MM.1S (cell line): Measurements from ENCODE around the gene DCAF11.

Source experiments
- DNase-seq: peaks from one replicate; pipeline ENCODE4 v3.0.0-alpha.2; 2015
- H2AFZ ChIP-seq: fragments of 300-600 bp; sonication (generic); 2 replicates; pipeline ENCODE4 v1.6.0; 2016; ENCODE audit warnings: antibody characterized with exemption, low read length
- H3F3A ChIP-seq: fragments of 300-600 bp; sonication (generic); 2 replicates; pipeline ENCODE4 v1.6.1; 2016; ENCODE audit warnings: mild to moderate bottlenecking, antibody characterized with exemption, low read length, moderate library complexity, mixed read lengths; ENCODE audit not compliant: insufficient read depth
- H3K27ac ChIP-seq: fragments of 300-600 bp; sonication (generic); 2 replicates; pipeline ENCODE4 v1.5.1; 2016; ENCODE audit warnings: mild to moderate bottlenecking, low read length
- H3K27me3 ChIP-seq: fragments of 300-600 bp; sonication (generic); replicated peaks from 2 replicates; pipeline ENCODE4 v1.6.0; 2016; ENCODE audit warnings: low read length; ENCODE audit not compliant: insufficient read depth
- H3K36me3 ChIP-seq: fragments of 300-600 bp; sonication (generic); replicated peaks from 2 replicates; pipeline ENCODE4 v1.6.1; 2016; ENCODE audit warnings: mild to moderate bottlenecking, low read length, mixed read lengths; ENCODE audit not compliant: insufficient read depth
- H3K4me1 ChIP-seq: fragments of 300-600 bp; sonication (generic); 2 replicates; pipeline ENCODE4 v1.6.1; 2016; ENCODE audit warnings: low read length, mixed read lengths
- H3K4me2 ChIP-seq: fragments of 300-600 bp; sonication (generic); 2 replicates; pipeline ENCODE4 v1.6.0; 2016; ENCODE audit warnings: low read depth, low read length
- H3K4me3 ChIP-seq: fragments of 300-600 bp; sonication (generic); 2 replicates; pipeline ENCODE4 v1.5.1; 2016; ENCODE audit warnings: low read length, mixed read lengths
- H3K79me2 ChIP-seq: fragments of 300-600 bp; sonication (generic); 2 replicates; pipeline ENCODE4 v1.6.1; 2016; ENCODE audit warnings: mixed run types, low read length, mixed read lengths
- H3K9ac ChIP-seq: fragments of 300-600 bp; sonication (generic); 2 replicates; pipeline ENCODE4 v1.6.1; 2016; ENCODE audit warnings: low read length, mixed read lengths
- H3K9me2 ChIP-seq: fragments of 300-600 bp; sonication (generic); replicated peaks from 2 replicates; pipeline ENCODE4 v1.6.1; 2016; ENCODE audit warnings: mild to moderate bottlenecking, low read length, mixed read lengths; ENCODE audit not compliant: insufficient read depth
- H3K9me3 ChIP-seq: fragments of 300-600 bp; sonication (generic); replicated peaks from 2 replicates; pipeline ENCODE4 v1.6.1; 2016; ENCODE audit warnings: mild to moderate bottlenecking, low read length, mixed read lengths; ENCODE audit not compliant: insufficient read depth
- H4K20me1 ChIP-seq: fragments of 300-600 bp; sonication (generic); 2 replicates; pipeline ENCODE4 v1.6.1; 2016; ENCODE audit warnings: mild to moderate bottlenecking, low read length, moderate library complexity, mixed read lengths; ENCODE audit not compliant: insufficient read depth
- EZH2 ChIP-seq: fragments of 300-600 bp; sonication (generic); optimal IDR thresholded peaks from 2 replicates; pipeline ENCODE3; 2017; ENCODE audit warnings: low read depth, mild to moderate bottlenecking, antibody characterized with exemption, low read length, mixed read lengths
- EZH2phosphoT487 ChIP-seq: fragments of 300-600 bp; sonication (generic); IDR thresholded peaks from 2 replicates; pipeline ENCODE4 v1.6.1; 2018; ENCODE audit warnings: antibody characterized with exemption, low read length
- TF ChIP-seq, protein P1 (sequence below): fragments of 300-600 bp; sonication (generic); IDR thresholded peaks from 2 replicates; pipeline ENCODE4 v1.5.1; 2016; ENCODE audit warnings: antibody characterized with exemption, low read length, mixed read lengths

Gene DCAF11

DNA sequence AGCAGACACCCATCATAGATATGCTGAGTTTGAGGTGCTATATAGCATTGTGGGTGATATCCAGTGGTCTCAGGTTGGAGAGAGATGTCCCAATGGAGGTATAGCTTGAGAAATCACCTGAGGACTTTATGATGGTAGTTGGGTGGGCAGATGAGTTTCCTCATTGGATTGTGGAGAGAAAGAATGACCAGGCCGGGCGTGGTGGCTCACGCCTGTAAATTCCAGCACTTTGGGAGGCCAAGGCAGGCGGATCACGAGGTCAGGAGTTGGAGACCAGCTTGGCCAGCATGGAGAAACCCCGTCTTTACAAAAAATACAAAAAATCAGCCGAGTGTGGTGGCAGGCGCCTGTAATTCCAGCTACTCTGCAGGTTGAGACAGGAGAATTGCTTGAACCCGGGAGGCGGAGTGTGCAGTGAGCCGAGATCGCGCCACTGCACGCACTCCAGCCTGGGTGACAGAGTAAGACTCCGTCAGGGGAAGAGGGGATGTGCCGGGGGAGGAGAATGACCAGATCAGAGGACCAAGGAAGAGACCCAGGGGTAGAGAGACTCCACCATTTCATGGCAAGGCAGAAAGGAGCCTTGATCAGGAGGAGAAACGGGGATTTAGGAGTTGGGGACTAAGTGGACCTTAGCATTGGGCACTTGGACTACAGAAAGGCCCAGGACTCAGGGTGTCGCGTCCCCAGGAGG, 21.2 kb upstream of the DCAF11 start:
- H3K27ac ChIP-seq, result no peak overlapping the region
- H3K9me2 ChIP-seq, result no peaks in the 10 kb centered on the region
- peaks cover 5% of the 10 kb centered on the region; the same call in 1 of the 2 replicates for H3K79me2 ChIP-seq
- H2AFZ ChIP-seq, result no peak overlapping the region
- H3K4me3 ChIP-seq, result 0 out of 2 replicates have a peak overlapping the region, but pooled peaks have one; percentile 62
- no peaks in the 10 kb centered on the region for H3K4me1 ChIP-seq
- no peak overlapping the region for H3K9ac ChIP-seq
- TF ChIP-seq EZH2, result no peak
- no peak for TF ChIP-seq EZH2phosphoT487
- TF ChIP-seq, protein P1, sequence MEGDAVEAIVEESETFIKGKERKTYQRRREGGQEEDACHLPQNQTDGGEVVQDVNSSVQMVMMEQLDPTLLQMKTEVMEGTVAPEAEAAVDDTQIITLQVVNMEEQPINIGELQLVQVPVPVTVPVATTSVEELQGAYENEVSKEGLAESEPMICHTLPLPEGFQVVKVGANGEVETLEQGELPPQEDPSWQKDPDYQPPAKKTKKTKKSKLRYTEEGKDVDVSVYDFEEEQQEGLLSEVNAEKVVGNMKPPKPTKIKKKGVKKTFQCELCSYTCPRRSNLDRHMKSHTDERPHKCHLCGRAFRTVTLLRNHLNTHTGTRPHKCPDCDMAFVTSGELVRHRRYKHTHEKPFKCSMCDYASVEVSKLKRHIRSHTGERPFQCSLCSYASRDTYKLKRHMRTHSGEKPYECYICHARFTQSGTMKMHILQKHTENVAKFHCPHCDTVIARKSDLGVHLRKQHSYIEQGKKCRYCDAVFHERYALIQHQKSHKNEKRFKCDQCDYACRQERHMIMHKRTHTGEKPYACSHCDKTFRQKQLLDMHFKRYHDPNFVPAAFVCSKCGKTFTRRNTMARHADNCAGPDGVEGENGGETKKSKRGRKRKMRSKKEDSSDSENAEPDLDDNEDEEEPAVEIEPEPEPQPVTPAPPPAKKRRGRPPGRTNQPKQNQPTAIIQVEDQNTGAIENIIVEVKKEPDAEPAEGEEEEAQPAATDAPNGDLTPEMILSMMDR, result no peak
- no peaks in the 10 kb centered on the region for H3K36me3 ChIP-seq
- H3K9me3 ChIP-seq, result no peaks in the 10 kb centered on the region
- no peak for DNase-seq
- no peaks in the 10 kb centered on the region for H3K27me3 ChIP-seq
- H4K20me1 ChIP-seq, result no peaks in the 10 kb centered on the region
- no peaks in the 10 kb centered on the region for H3F3A ChIP-seq
- peak overlapping the region; percentile 76; the same call in 1 of the 2 replicates for H3K4me2 ChIP-seq

DNA sequence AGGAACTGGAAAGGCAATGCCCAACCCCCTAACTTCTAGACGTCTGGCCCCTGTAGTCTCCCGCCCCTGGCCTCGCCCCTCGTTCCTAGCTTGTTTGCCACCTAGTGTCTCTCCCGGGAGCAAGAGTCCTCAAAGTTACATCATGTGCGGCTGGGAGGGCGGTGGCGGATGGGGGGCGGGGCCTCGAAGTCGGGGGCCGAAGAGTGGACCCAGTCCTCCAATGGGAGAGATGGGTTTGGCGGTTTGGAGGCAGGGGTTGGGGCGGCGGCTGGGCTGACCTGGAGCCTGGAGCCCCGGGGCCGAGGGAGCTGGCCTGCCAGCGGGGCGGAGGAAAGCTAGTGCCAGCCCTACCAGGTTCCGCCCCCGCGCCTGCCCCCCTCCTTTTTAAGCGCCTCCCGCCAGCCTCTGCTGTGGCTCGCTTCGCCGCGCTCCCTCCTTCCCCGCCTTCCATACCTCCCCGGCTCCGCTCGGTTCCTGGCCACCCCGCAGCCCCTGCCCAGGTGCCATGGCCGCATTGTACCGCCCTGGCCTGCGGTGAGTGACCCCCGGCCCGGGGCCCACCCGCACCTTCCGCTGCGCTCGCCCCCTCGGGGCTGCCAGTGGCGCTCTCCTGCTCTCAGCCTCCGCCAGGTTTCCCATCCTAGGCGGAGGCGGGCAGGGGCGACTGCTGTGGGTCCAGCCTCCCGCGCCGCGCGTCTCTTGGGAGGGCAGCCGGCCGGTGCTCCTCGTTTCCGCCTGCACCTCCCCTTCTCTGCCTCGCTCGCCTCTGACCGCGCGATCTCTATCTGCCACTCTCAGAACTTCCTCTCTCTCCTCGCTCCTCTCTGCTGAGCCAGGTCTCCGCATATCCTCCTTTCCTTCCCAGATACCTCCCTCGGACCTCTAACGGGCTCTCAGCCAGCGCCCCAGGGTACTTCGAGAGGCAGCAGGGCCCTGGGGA, 20.4 kb upstream of the DCAF11 start, which contains the start of gene PCK2:
PCK2 (plus strand) TSS at position 411 of the 940 bp plus-strand sequence; CDS start at position 506, 95 bp downstream.
- Histone ChIP-seq H3K4me3 (peak within 1 kb of the TSS; percentile 62), H3K9ac (peak within 1 kb of the TSS; percentile 66), H3K9me2 (no peaks in the 10 kb centered on the region), H4K20me1 (no peaks in the 10 kb centered on the region), H3F3A (no peaks in the 10 kb centered on the region), H3K4me1 (no peaks in the 10 kb centered on the region), H3K9me3 (no peaks in the 10 kb centered on the region), H3K4me2 (peak within 1 kb of the TSS; percentile 76; the same call in 1 of the 2 replicates), H3K27me3 (no peaks in the 10 kb centered on the region), H2AFZ (peak within 1 kb of the TSS; percentile 89), H3K79me2 (peaks cover 5% of the 10 kb centered on the region; the same call in 1 of the 2 replicates), H3K27ac (peak within 1 kb of the TSS; percentile 36; the same call in 1 of the 2 replicates), H3K36me3 (no peaks in the 10 kb centered on the region)
- DNase-seq, result peak; percentile 49
- TF ChIP-seq EZH2phosphoT487 (no peak), EZH2 (no peak)
- TF ChIP-seq, protein P1, result no peak

DNA sequence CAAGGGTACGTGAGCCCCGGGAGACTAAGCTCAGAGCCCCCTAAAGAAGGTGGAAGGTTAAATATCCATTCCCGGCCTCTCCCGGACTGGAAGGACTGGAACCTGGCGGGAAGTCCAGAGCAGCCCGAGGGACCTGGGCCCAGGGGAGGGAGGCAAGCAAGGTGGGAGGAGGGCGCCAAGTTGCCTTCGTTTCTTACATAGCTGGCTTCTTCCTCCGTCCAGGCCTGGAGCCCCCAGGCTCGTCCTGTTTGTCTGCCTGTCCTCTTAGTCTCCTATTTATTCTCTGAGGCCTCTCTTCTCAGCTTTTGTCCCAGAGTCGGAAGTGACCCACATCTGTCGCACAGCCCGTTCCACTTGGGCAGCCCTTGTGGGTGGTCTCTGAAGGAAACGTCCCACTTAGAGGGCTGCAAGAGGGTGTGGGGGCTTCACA, 19.7 kb upstream of the DCAF11 start:
- no peaks in the 10 kb centered on the region for H3K27me3 ChIP-seq
- H3F3A ChIP-seq, result no peaks in the 10 kb centered on the region
- H3K9me3 ChIP-seq, result no peaks in the 10 kb centered on the region
- peak overlapping the region; percentile 66 for H3K9ac ChIP-seq
- H3K4me2 ChIP-seq, result peak overlapping the region; percentile 76; the same call in 1 of the 2 replicates
- peak overlapping the region; percentile 89 for H2AFZ ChIP-seq
- no peaks in the 10 kb centered on the region for H3K36me3 ChIP-seq
- H3K4me3 ChIP-seq, result peak overlapping the region; percentile 62
- H3K27ac ChIP-seq, result peak overlapping the region; percentile 36; the same call in 1 of the 2 replicates
- no peaks in the 10 kb centered on the region for H4K20me1 ChIP-seq
- H3K79me2 ChIP-seq, result peaks cover 5% of the 10 kb centered on the region; the same call in 1 of the 2 replicates
- no peak for DNase-seq
- H3K4me1 ChIP-seq, result no peaks in the 10 kb centered on the region
- no peaks in the 10 kb centered on the region for H3K9me2 ChIP-seq
- TF ChIP-seq EZH2 (no peak), EZH2phosphoT487 (no peak)
- TF ChIP-seq, protein P1, result no peak
